Skeletal muscle tissue (tissue), 4 donors: Measurements from ENCODE around the gene APRT. TPM values are rescaled to one million over a fixed set of nuclear protein-coding genes. Genes with fewer than 3 reads are reported as not detected.

ENCODE experiments used
- H3K27ac ChIP-seq: one replicate; pipeline ENCODE4 v1.7.0; 2013; ENCODE audit warnings: mild to moderate bottlenecking, low read depth, low read length, inconsistent platforms
- H3K27me3 ChIP-seq, 3 donors: one replicate each; pipeline ENCODE4 v1.7.0; 2013; ENCODE audit warnings: low read length in 3 of 3; ENCODE audit not compliant: control insufficient read depth in 3 of 3, insufficient read depth in 3 of 3
- H3K36me3 ChIP-seq, 3 donors: one replicate each; pipeline ENCODE4 v1.7.0; 2013; ENCODE audit warnings: low read length in 3 of 3; ENCODE audit not compliant: control insufficient read depth in 3 of 3, insufficient read depth in 3 of 3
- H3K4me1 ChIP-seq, 3 donors: one replicate each; pipeline ENCODE4 v1.7.0; 2013; ENCODE audit warnings: low read length in 3 of 3, mild to moderate bottlenecking in 3 of 3; ENCODE audit not compliant: control insufficient read depth in 3 of 3, insufficient read depth in 3 of 3
- H3K4me3 ChIP-seq, 3 donors: one replicate each; pipeline ENCODE4 v1.7.0; 2013; ENCODE audit warnings: low read length in 3 of 3
- H3K9ac ChIP-seq, 3 donors: one replicate each; pipeline ENCODE4 v1.7.0; 2013; ENCODE audit warnings: low read length in 3 of 3, mild to moderate bottlenecking in 3 of 3, moderate library complexity in 2 of 3, low read depth in 1 of 3
- H3K9me3 ChIP-seq, 3 donors: one replicate each; pipeline ENCODE4 v1.7.0; 2013; ENCODE audit warnings: low read length in 3 of 3; ENCODE audit not compliant: control insufficient read depth in 3 of 3
- total RNA-seq: library from RNA; depleted of rRNA; stranded (reverse); fragments of >200 nt; gene quantifications from one replicate; pipeline ENCODE4 v1.2.3, GENCODE V29; 2014
- donor health status: Osteomylitis.

Gene APRT
- total RNA-seq, 1 donor from 2014 or later: 41.8 TPM

- Histone ChIP-seq H3K4me3 (peak within 1 kb of the TSS; percentile 62 to 73 (median 71)), H3K9me3 (no peaks in the 10 kb centered on the region), H3K27me3 (peaks cover 0 to 16% (median 3%) of the 10 kb centered on the region in 3 donors), H3K36me3 (no peaks in the 10 kb centered on the region), H3K4me1 (peaks cover 5 to 16% (median 13%) of the 10 kb centered on the region in 3 donors), H3K9ac (peak within 1 kb of the TSS in 2 of 3 donors; percentile 56 to 62), H3K27ac (no peak within 1 kb of the TSS)
These were observed 8.3 kb downstream of the APRT start, which contains the start of gene CDT1 for GRCh38 chr16:88803264-88803987. CDT1 (plus strand) TSS chr16:88803789; CDS start chr16:88803832, 43 bp downstream.

- H3K36me3 ChIP-seq: no peaks in the 10 kb centered on the region
These were observed 11.5 kb downstream of the APRT start for GRCh38 chr16:88800277-88800592.

GRCh38 chr16:88799569-88800276 is 12.0 kb downstream of the APRT start:
- H3K4me1 ChIP-seq: peaks cover 0 to 3% (median 0%) of the 10 kb centered on the region in 3 donors

More at GRCh38 chr16:88800277-88800592, 11.5 kb downstream of the APRT start:
- H3K4me1 ChIP-seq: peaks cover 0 to 3% (median 0%) of the 10 kb centered on the region in 3 donors
- no peaks in the 10 kb centered on the region for H3K9me3 ChIP-seq
- peaks cover 0 to 8% (median 3%) of the 10 kb centered on the region in 3 donors for H3K27me3 ChIP-seq
- H3K27ac ChIP-seq: no peak overlapping the region
- no peak overlapping the region for H3K9ac ChIP-seq
- no peak overlapping the region for H3K4me3 ChIP-seq

GRCh38 chr16:88798772-88799455 is 12.8 kb downstream of the APRT start:
- Histone ChIP-seq H3K4me3 (no peak overlapping the region), H3K4me1 (peaks cover 0 to 3% (median 0%) of the 10 kb centered on the region in 3 donors), H3K9ac (no peak overlapping the region), H3K36me3 (no peaks in the 10 kb centered on the region), H3K9me3 (no peaks in the 10 kb centered on the region), H3K27me3 (peaks cover 0 to under 1% (median under 1%) of the 10 kb centered on the region in 3 donors), H3K27ac (no peak overlapping the region)

More at GRCh38 chr16:88799569-88800276, 12.0 kb downstream of the APRT start:
- H3K27me3 ChIP-seq: peaks cover 0 to 3% (median 3%) of the 10 kb centered on the region in 3 donors
- H3K9ac ChIP-seq: no peak overlapping the region
- no peak overlapping the region for H3K4me3 ChIP-seq
- H3K9me3 ChIP-seq: no peaks in the 10 kb centered on the region
- no peak overlapping the region for H3K27ac ChIP-seq
- no peaks in the 10 kb centered on the region for H3K36me3 ChIP-seq

- Histone ChIP-seq H3K4me1 (peaks cover 0 to 3% (median 0%) of the 10 kb centered on the region in 3 donors), H3K9ac (no peak overlapping the region), H3K36me3 (no peaks in the 10 kb centered on the region), H3K4me3 (no peak overlapping the region), H3K27me3 (peaks cover 4 to 9% (median 8%) of the 10 kb centered on the region in 3 donors), H3K27ac (no peak overlapping the region), H3K9me3 (no peaks in the 10 kb centered on the region)
These were observed 13.7 kb downstream of the APRT start for GRCh38 chr16:88798073-88798472.

GRCh38 chr16:88796278-88796677 is 15.4 kb downstream of the APRT start:
- Histone ChIP-seq H3K27me3 (peaks cover 21 to 27% (median 24%) of the 10 kb centered on the region in 3 donors), H3K4me3 (no peak overlapping the region), H3K9me3 (no peaks in the 10 kb centered on the region), H3K4me1 (no peaks in the 10 kb centered on the region), H3K9ac (no peak overlapping the region), H3K36me3 (no peaks in the 10 kb centered on the region), H3K27ac (no peak overlapping the region)

GRCh38 chr16:88793251-88793954 is 18.3 kb downstream of the APRT start:
- peaks cover 27 to 37% (median 30%) of the 10 kb centered on the region in 3 donors for H3K27me3 ChIP-seq
- no peak overlapping the region for H3K9ac ChIP-seq

GRCh38 chr16:88792668-88793250 is 19.0 kb downstream of the APRT start:
- peaks cover 29 to 37% (median 30%) of the 10 kb centered on the region in 3 donors for H3K27me3 ChIP-seq
- no peaks in the 10 kb centered on the region for H3K4me1 ChIP-seq
- H3K9me3 ChIP-seq: no peaks in the 10 kb centered on the region
- H3K9ac ChIP-seq: no peak overlapping the region
- H3K36me3 ChIP-seq: no peaks in the 10 kb centered on the region
- H3K27ac ChIP-seq: no peak overlapping the region
- H3K4me3 ChIP-seq: no peak overlapping the region

More at GRCh38 chr16:88793251-88793954, 18.3 kb downstream of the APRT start:
- no peaks in the 10 kb centered on the region for H3K4me1 ChIP-seq
- no peak overlapping the region for H3K4me3 ChIP-seq
- no peak overlapping the region for H3K27ac ChIP-seq
- no peaks in the 10 kb centered on the region for H3K9me3 ChIP-seq
- H3K36me3 ChIP-seq: no peaks in the 10 kb centered on the region

- Histone ChIP-seq H3K4me1 (no peaks in the 10 kb centered on the region), H3K27ac (no peak overlapping the region), H3K9me3 (no peaks in the 10 kb centered on the region), H3K27me3 (peaks cover 29 to 37% (median 30%) of the 10 kb centered on the region in 3 donors), H3K9ac (no peak overlapping the region), H3K4me3 (no peak overlapping the region), H3K36me3 (no peaks in the 10 kb centered on the region)
These were observed 19.6 kb downstream of the APRT start for GRCh38 chr16:88792078-88792550.
